Right lobe of liver (tissue), 4 donors: ENCODE results near the gene OTX1.

Experiments
- POLR2A ChIP-seq: fragments of 450-650 bp; IDR thresholded peaks from one replicate; pipeline ENCODE4 v1.6.1; 2017; ENCODE audit warnings: antibody characterized with exemption, mild to moderate bottlenecking
- TF ChIP-seq, protein P1 (sequence below), 4 donors: fragments of 200-600 bp in 3 of 4; fragments of 450-650 bp in 1 of 4; IDR thresholded peaks; one replicate each; pipeline versions ENCODE4 v1.5.1 to v1.8.0; 2016 to 2022; ENCODE audit warnings: antibody characterized with exemption in 4 of 4, mild to moderate bottlenecking in 2 of 4
- donor health status: DM: no; HTN: no; CAD: no.
- donor health status: DM: no; HTN: no; CAD: no.
- donor health status: DM: no; HTN: yes; CAD: no.

GRCh38 chr2:63086687-63087086 lies 36.1 kb downstream of the OTX1 start:
- TF ChIP-seq, protein P1, sequence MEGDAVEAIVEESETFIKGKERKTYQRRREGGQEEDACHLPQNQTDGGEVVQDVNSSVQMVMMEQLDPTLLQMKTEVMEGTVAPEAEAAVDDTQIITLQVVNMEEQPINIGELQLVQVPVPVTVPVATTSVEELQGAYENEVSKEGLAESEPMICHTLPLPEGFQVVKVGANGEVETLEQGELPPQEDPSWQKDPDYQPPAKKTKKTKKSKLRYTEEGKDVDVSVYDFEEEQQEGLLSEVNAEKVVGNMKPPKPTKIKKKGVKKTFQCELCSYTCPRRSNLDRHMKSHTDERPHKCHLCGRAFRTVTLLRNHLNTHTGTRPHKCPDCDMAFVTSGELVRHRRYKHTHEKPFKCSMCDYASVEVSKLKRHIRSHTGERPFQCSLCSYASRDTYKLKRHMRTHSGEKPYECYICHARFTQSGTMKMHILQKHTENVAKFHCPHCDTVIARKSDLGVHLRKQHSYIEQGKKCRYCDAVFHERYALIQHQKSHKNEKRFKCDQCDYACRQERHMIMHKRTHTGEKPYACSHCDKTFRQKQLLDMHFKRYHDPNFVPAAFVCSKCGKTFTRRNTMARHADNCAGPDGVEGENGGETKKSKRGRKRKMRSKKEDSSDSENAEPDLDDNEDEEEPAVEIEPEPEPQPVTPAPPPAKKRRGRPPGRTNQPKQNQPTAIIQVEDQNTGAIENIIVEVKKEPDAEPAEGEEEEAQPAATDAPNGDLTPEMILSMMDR (IDR thresholded peaks at IDR 0.05), result no peak
- TF ChIP-seq POLR2A, result no peak
